ENCODE measurements around the gene PLCD3. TPM values are rescaled to one million over a fixed set of nuclear protein-coding genes. Genes with fewer than 3 reads are reported as not detected.

Gene PLCD3
- total and polyA plus RNA-seq, 9 of the 15 experiments (the other 6 are each of a cell fraction or from before 2014, with no cell fraction given), result 0.20 to 22.6 (median 7.5) TPM

- TF ChIP-seq, protein P1, sequence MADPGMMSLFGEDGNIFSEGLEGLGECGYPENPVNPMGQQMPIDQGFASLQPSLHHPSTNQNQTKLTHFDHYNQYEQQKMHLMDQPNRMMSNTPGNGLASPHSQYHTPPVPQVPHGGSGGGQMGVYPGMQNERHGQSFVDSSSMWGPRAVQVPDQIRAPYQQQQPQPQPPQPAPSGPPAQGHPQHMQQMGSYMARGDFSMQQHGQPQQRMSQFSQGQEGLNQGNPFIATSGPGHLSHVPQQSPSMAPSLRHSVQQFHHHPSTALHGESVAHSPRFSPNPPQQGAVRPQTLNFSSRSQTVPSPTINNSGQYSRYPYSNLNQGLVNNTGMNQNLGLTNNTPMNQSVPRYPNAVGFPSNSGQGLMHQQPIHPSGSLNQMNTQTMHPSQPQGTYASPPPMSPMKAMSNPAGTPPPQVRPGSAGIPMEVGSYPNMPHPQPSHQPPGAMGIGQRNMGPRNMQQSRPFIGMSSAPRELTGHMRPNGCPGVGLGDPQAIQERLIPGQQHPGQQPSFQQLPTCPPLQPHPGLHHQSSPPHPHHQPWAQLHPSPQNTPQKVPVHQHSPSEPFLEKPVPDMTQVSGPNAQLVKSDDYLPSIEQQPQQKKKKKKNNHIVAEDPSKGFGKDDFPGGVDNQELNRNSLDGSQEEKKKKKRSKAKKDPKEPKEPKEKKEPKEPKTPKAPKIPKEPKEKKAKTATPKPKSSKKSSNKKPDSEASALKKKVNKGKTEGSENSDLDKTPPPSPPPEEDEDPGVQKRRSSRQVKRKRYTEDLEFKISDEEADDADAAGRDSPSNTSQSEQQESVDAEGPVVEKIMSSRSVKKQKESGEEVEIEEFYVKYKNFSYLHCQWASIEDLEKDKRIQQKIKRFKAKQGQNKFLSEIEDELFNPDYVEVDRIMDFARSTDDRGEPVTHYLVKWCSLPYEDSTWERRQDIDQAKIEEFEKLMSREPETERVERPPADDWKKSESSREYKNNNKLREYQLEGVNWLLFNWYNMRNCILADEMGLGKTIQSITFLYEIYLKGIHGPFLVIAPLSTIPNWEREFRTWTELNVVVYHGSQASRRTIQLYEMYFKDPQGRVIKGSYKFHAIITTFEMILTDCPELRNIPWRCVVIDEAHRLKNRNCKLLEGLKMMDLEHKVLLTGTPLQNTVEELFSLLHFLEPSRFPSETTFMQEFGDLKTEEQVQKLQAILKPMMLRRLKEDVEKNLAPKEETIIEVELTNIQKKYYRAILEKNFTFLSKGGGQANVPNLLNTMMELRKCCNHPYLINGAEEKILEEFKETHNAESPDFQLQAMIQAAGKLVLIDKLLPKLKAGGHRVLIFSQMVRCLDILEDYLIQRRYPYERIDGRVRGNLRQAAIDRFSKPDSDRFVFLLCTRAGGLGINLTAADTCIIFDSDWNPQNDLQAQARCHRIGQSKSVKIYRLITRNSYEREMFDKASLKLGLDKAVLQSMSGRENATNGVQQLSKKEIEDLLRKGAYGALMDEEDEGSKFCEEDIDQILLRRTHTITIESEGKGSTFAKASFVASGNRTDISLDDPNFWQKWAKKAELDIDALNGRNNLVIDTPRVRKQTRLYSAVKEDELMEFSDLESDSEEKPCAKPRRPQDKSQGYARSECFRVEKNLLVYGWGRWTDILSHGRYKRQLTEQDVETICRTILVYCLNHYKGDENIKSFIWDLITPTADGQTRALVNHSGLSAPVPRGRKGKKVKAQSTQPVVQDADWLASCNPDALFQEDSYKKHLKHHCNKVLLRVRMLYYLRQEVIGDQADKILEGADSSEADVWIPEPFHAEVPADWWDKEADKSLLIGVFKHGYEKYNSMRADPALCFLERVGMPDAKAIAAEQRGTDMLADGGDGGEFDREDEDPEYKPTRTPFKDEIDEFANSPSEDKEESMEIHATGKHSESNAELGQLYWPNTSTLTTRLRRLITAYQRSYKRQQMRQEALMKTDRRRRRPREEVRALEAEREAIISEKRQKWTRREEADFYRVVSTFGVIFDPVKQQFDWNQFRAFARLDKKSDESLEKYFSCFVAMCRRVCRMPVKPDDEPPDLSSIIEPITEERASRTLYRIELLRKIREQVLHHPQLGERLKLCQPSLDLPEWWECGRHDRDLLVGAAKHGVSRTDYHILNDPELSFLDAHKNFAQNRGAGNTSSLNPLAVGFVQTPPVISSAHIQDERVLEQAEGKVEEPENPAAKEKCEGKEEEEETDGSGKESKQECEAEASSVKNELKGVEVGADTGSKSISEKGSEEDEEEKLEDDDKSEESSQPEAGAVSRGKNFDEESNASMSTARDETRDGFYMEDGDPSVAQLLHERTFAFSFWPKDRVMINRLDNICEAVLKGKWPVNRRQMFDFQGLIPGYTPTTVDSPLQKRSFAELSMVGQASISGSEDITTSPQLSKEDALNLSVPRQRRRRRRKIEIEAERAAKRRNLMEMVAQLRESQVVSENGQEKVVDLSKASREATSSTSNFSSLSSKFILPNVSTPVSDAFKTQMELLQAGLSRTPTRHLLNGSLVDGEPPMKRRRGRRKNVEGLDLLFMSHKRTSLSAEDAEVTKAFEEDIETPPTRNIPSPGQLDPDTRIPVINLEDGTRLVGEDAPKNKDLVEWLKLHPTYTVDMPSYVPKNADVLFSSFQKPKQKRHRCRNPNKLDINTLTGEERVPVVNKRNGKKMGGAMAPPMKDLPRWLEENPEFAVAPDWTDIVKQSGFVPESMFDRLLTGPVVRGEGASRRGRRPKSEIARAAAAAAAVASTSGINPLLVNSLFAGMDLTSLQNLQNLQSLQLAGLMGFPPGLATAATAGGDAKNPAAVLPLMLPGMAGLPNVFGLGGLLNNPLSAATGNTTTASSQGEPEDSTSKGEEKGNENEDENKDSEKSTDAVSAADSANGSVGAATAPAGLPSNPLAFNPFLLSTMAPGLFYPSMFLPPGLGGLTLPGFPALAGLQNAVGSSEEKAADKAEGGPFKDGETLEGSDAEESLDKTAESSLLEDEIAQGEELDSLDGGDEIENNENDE (IDR thresholded peaks at IDR 0.05; ENCODE audit: low read depth, low read length), result no peak
- TF ChIP-seq HNRNPL (IDR thresholded peaks at IDR 0.05; ENCODE audit: low read depth, low read length), result no peak
- TF ChIP-seq ZNF699 (CRISPR knock-in tag; IDR thresholded peaks at IDR 0.05; ENCODE audit: insufficient replicate concordance), result no peak
- TF ChIP-seq COPS2 (conservative IDR thresholded peaks at IDR 0.05), result no peak
- TF ChIP-seq KLF6 (CRISPR knock-in tag; IDR thresholded peaks at IDR 0.05; ENCODE audit: borderline replicate concordance), result no peak
- TF ChIP-seq MTF1 (CRISPR knock-in tag; IDR thresholded peaks at IDR 0.05; ENCODE audit: borderline replicate concordance), result no peak
- no peak for TF ChIP-seq TEAD4 (IDR thresholded peaks at IDR 0.05; ENCODE audit: low read length)
- TF ChIP-seq TEAD4 (CRISPR knock-in tag; IDR thresholded peaks at IDR 0.05; ENCODE audit: borderline replicate concordance), result no peak
- TF ChIP-seq ZNF3 (CRISPR knock-in tag; IDR thresholded peaks at IDR 0.05), result no peak
- TF ChIP-seq, protein P2, sequence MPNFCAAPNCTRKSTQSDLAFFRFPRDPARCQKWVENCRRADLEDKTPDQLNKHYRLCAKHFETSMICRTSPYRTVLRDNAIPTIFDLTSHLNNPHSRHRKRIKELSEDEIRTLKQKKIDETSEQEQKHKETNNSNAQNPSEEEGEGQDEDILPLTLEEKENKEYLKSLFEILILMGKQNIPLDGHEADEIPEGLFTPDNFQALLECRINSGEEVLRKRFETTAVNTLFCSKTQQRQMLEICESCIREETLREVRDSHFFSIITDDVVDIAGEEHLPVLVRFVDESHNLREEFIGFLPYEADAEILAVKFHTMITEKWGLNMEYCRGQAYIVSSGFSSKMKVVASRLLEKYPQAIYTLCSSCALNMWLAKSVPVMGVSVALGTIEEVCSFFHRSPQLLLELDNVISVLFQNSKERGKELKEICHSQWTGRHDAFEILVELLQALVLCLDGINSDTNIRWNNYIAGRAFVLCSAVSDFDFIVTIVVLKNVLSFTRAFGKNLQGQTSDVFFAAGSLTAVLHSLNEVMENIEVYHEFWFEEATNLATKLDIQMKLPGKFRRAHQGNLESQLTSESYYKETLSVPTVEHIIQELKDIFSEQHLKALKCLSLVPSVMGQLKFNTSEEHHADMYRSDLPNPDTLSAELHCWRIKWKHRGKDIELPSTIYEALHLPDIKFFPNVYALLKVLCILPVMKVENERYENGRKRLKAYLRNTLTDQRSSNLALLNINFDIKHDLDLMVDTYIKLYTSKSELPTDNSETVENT (CRISPR knock-in tag; IDR thresholded peaks at IDR 0.05), result no peak
- no peak for TF ChIP-seq RBFOX2 (IDR thresholded peaks at IDR 0.05; ENCODE audit: low read depth, low read length)
- TF ChIP-seq ELK1 (CRISPR knock-in tag; IDR thresholded peaks at IDR 0.05), result no peak
Observed at GRCh38 chr17:45090711-45091110, 41.6 kb downstream of the PLCD3 start (continued).

Data from K562 (cell line).